ENCODE results near the gene PXYLP1.

PXYLP1 gene

GRCh38 chr3:141258973-141259372 is 27.3 kb downstream of the PXYLP1 start:
- Histone ChIP-seq H3K36me3 (ENCODE audit: insufficient read depth, low read length) (peaks cover 63% of the 10 kb centered on the region), H3K79me2 (ENCODE audit: insufficient read depth, low read length) (peaks cover 87% of the 10 kb centered on the region), H3K4me1 (ENCODE audit: insufficient read depth, low read length) (peaks cover 100% of the 10 kb centered on the region), H3K4me3 (ENCODE audit: low read depth in 1 of 2, low read length in 2 of 2) (no peak overlapping the region), H3K9ac (ENCODE audit: low read depth, low read length) (peak overlapping the region; percentile 53), H4K20me1 (ENCODE audit: insufficient read depth, low read length) (peaks cover 2% of the 10 kb centered on the region; the same call in 1 of the 2 replicates), H3K27me3 (ENCODE audit: insufficient read depth, low read length, poor library complexity) (no peaks in the 10 kb centered on the region), H3K4me2 (ENCODE audit: insufficient read depth, low read length) (0 out of 2 replicates have a peak overlapping the region, but pooled peaks have one; percentile 28), H3K9me3 (ENCODE audit: insufficient read depth, low read length, severe bottlenecking) (no peaks in the 10 kb centered on the region), H2AFZ (ENCODE audit: low read depth, low read length) (no peak overlapping the region), H3K27ac (ENCODE audit: low read length) (peak overlapping the region; percentile 98)
- TF ChIP-seq EZH2 (IDR thresholded peaks at IDR 0.05; ENCODE audit: borderline replicate concordance, low read depth, low read length, severe bottlenecking), result no peak
- no peak for TF ChIP-seq CTCF (IDR thresholded peaks at IDR 0.05; ENCODE audit: borderline replicate concordance, extremely low read depth, low read length, poor library complexity, severe bottlenecking)
- DNase-seq, result peak; percentile 44
- ATAC-seq (ENCODE audit: insufficient read depth, low read depth), result peak; percentile 44

- H4K20me1 ChIP-seq (ENCODE audit: insufficient read depth, low read length), result peaks cover 2% of the 10 kb centered on the region; the same call in 1 of the 2 replicates
- no peak for DNase-seq
- peaks cover 73% of the 10 kb centered on the region for H3K36me3 ChIP-seq (ENCODE audit: insufficient read depth, low read length)
- peak overlapping the region; percentile 98 for H3K27ac ChIP-seq (ENCODE audit: low read length)
- no peaks in the 10 kb centered on the region for H3K9me3 ChIP-seq (ENCODE audit: insufficient read depth, low read length, severe bottlenecking)
- TF ChIP-seq EZH2 (IDR thresholded peaks at IDR 0.05; ENCODE audit: borderline replicate concordance, low read depth, low read length, severe bottlenecking) (no peak), CTCF (IDR thresholded peaks at IDR 0.05; ENCODE audit: borderline replicate concordance, extremely low read depth, low read length, poor library complexity, severe bottlenecking) (no peak)
- no peak overlapping the region for H2AFZ ChIP-seq (ENCODE audit: low read depth, low read length)
- no peak for ATAC-seq (ENCODE audit: insufficient read depth, low read depth)
- peak overlapping the region in 1 of 2 experiments; percentile 5; a peak in 1 of 4 replicates for H3K4me3 ChIP-seq (ENCODE audit: low read depth in 1 of 2, low read length in 2 of 2)
- peak overlapping the region; percentile 30; the same call in 1 of the 2 replicates for H3K4me2 ChIP-seq (ENCODE audit: insufficient read depth, low read length)
- H3K9ac ChIP-seq (ENCODE audit: low read depth, low read length), result peak overlapping the region; percentile 53
- H3K27me3 ChIP-seq (ENCODE audit: insufficient read depth, low read length, poor library complexity), result no peaks in the 10 kb centered on the region
- peaks cover 87% of the 10 kb centered on the region for H3K79me2 ChIP-seq (ENCODE audit: insufficient read depth, low read length)
- peaks cover 100% of the 10 kb centered on the region for H3K4me1 ChIP-seq (ENCODE audit: insufficient read depth, low read length)
Observed at GRCh38 chr3:141259821-141260629, 28.4 kb downstream of the PXYLP1 start.

- Histone ChIP-seq H3K4me2 (ENCODE audit: insufficient read depth, low read length) (peak overlapping the region; percentile 30), H3K27ac (ENCODE audit: low read length) (peak overlapping the region; percentile 98), H4K20me1 (ENCODE audit: insufficient read depth, low read length) (peaks cover 1% of the 10 kb centered on the region; the same call in 1 of the 2 replicates), H3K27me3 (ENCODE audit: insufficient read depth, low read length, poor library complexity) (no peaks in the 10 kb centered on the region), H3K4me1 (ENCODE audit: insufficient read depth, low read length) (peaks cover 100% of the 10 kb centered on the region), H2AFZ (ENCODE audit: low read depth, low read length) (no peak overlapping the region), H3K79me2 (ENCODE audit: insufficient read depth, low read length) (peaks cover 87% of the 10 kb centered on the region), H3K4me3 (ENCODE audit: low read depth in 1 of 2, low read length in 2 of 2) (peak overlapping the region in 1 of 2 experiments; percentile 26; a peak in 1 of 4 replicates), H3K9me3 (ENCODE audit: insufficient read depth, low read length, severe bottlenecking) (no peaks in the 10 kb centered on the region), H3K9ac (ENCODE audit: low read depth, low read length) (peak overlapping the region; percentile 53), H3K36me3 (ENCODE audit: insufficient read depth, low read length) (peaks cover 73% of the 10 kb centered on the region)
- no peak for TF ChIP-seq CTCF (IDR thresholded peaks at IDR 0.05; ENCODE audit: borderline replicate concordance, extremely low read depth, low read length, poor library complexity, severe bottlenecking)
- TF ChIP-seq EZH2 (IDR thresholded peaks at IDR 0.05; ENCODE audit: borderline replicate concordance, low read depth, low read length, severe bottlenecking), result no peak
- DNase-seq, result no peak
- ATAC-seq (ENCODE audit: insufficient read depth, low read depth), result no peak
Observed at GRCh38 chr3:141260630-141260927, 29.0 kb downstream of the PXYLP1 start.

All from DND-41 (cell line).